Gastroesophageal sphincter (tissue), 3 donors: Measurements from ENCODE around the gene ABLIM2.

Experiments
- CTCF ChIP-seq, 4 experiments: fragments of 200-600 bp in 2 of 4; fragments of 450-650 bp in 2 of 4; sonication (generic) in 1 of 4; IDR thresholded peaks; one replicate each; pipeline ENCODE4 v1.5.1; 2017 to 2019; ENCODE audit warnings: antibody characterized with exemption in 4 of 4, mild to moderate bottlenecking in 2 of 4, moderate library complexity in 2 of 4
- POLR2A ChIP-seq, 2 donors: fragments of 450-650 bp; IDR thresholded peaks; one replicate each; pipeline ENCODE4 v1.6.1; 2017; ENCODE audit warnings: antibody characterized with exemption in 2 of 2, mild to moderate bottlenecking in 2 of 2, moderate library complexity in 1 of 2
- POLR2AphosphoS5 ChIP-seq: sonication (generic); formaldehyde crosslinking; IDR thresholded peaks from one replicate; pipeline ENCODE4 v1.6.1; 2017; ENCODE audit warnings: antibody characterized with exemption

GRCh38 chr4:8007581-8007980 is 151.0 kb downstream of the ABLIM2 start:
- TF ChIP-seq CTCF (IDR thresholded peaks at IDR 0.05) = no peak
- no peak for TF ChIP-seq POLR2A (IDR thresholded peaks at IDR 0.05)
- TF ChIP-seq POLR2AphosphoS5 = no peak
